Epithelial cell of proximal tubule (primary cell): ENCODE data around the gene PASD1. TPM values are rescaled to one million over a fixed set of nuclear protein-coding genes. Genes with fewer than 3 reads are reported as not detected.
"Not testable (repeated sequence)": the region's sequence is repeated elsewhere in the genome, so short reads cannot be mapped to it uniquely, and the experiment has no call there.

Experiments used
- DNase-seq: peaks from one replicate; pipeline ENCODE4 v3.0.0-alpha.2; 2011; ENCODE audit warnings: low read depth
- H3K4me3 ChIP-seq: 2 replicates; pipeline ENCODE4 v1.5.1; 2011; ENCODE audit warnings: low read depth, mild to moderate bottlenecking, low read length
- total RNA-seq: library from RNA; depleted of rRNA; stranded (reverse); fragments of >200 nt; gene quantifications from 2 replicates; pipeline ENCODE4 v1.2.3, GENCODE V29; 2015
- TF ChIP-seq, protein P1 (sequence below): conservative IDR thresholded peaks from 2 replicates; pipeline ENCODE4 v1.5.1; 2012; ENCODE audit warnings: low read depth, mild to moderate bottlenecking, low read length

Gene PASD1
- total RNA-seq, 1 donor from 2014 or later: not detected

DNA sequence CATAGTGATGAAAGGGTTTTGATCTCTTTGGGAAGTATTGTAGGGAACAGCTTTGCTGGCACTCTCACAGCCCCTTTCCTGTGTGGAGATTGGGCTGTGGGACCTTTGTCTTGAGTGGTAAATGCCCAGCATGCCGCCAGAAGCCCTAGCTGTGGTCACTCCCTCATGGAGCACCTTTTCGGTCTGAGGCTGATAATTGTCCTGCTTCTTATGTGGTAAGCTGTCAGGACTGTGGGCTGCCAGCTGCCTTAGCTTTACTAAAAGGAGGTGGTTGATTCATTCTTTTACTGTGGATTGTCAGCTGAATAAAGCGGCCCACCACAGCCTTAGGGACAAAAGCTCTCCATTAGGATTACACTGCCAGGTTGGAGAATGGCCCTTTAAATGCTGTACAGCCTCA is 7.1 kb downstream of the PASD1 start:
- DNase-seq: no peak
- H3K4me3 ChIP-seq: no peak overlapping the region
- TF ChIP-seq, protein P1, sequence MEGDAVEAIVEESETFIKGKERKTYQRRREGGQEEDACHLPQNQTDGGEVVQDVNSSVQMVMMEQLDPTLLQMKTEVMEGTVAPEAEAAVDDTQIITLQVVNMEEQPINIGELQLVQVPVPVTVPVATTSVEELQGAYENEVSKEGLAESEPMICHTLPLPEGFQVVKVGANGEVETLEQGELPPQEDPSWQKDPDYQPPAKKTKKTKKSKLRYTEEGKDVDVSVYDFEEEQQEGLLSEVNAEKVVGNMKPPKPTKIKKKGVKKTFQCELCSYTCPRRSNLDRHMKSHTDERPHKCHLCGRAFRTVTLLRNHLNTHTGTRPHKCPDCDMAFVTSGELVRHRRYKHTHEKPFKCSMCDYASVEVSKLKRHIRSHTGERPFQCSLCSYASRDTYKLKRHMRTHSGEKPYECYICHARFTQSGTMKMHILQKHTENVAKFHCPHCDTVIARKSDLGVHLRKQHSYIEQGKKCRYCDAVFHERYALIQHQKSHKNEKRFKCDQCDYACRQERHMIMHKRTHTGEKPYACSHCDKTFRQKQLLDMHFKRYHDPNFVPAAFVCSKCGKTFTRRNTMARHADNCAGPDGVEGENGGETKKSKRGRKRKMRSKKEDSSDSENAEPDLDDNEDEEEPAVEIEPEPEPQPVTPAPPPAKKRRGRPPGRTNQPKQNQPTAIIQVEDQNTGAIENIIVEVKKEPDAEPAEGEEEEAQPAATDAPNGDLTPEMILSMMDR: no peak

DNA sequence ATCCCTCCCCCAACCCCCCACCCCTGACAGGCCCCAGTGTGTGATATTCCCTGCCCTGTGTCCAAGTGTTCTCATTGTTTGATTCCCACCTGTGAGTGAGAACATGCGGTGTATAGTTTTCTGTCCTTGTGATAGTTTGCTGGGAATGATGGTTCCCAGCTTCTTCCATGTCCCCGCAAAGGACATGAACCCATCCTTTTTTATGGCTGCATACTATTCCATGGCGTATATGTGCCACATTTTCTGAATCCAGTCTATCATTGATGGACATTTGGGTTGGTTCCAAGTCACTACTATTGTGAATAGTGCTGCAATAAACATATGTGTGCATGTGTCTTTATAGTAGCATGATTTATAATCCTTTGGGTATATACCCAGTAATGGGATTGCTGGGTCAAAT is 29.9 kb downstream of the PASD1 start:
- not testable (repeated sequence) for DNase-seq, H3K4me3 ChIP-seq

DNA sequence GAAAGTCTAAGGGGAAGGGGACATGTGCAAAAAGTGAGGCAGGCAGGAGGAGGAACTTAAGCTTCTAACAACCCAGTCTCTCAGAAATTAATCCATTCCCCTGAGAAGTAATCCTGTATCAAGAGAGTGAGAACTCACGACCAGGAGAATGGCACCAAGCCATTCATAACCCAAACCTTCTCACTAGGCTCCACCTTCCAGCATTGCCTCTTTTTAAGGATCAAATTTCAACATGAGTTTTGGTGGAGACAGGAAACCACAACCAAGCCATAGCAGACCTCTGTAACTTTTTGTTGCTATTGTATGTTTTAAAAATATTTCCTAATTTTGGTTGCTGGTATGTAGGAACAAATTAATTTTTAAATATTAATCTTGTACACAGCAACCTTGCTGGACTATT is 32.8 kb downstream of the PASD1 start:
- no peak for DNase-seq
- TF ChIP-seq, protein P1: no peak

DNA sequence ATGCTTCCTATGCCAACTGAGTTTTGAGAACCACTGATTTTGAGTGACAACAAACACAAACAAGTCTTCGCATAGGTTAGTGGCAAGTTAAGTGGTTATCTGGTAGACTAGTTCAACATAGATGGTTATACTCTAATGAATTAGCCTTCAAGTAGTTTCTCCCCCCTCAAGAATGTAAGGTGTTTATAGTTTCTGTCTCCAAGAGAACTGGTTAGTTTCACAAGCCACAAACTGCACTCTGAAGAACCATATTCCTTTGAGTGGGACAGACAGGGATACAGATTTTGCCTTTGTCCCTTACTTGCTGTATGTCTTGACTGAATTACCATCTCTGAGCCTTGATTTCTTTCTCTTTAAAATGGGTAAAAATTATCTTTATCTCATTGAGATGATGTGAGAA is 41.5 kb downstream of the PASD1 start:
- no peak overlapping the region for H3K4me3 ChIP-seq
- no peak for DNase-seq

More for the DNA sequence above, 32.8 kb downstream of the PASD1 start:
- H3K4me3 ChIP-seq: no peak overlapping the region

DNA sequence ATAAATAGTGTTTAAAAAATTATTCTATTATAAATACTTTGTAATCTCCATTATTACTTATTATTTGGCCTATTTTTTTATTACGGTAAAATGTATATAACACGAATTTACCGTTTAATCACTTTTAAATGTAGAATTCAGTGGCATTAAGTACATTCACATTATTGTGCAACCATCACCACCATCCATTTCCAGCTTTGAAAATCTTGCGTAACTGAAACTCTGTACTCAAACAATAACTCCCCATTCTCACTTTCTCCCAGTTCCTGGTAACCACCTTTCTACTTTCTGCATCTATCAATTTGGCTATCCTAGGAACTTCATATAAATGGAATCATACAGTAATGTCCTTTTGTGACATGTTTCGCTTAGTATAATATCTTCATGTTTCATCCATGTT is 45.7 kb downstream of the PASD1 start:
- no peak for DNase-seq
- H3K4me3 ChIP-seq: no peak overlapping the region
- TF ChIP-seq, protein P1: no peak

More for the DNA sequence above, 41.5 kb downstream of the PASD1 start:
- TF ChIP-seq, protein P1: no peak

DNA sequence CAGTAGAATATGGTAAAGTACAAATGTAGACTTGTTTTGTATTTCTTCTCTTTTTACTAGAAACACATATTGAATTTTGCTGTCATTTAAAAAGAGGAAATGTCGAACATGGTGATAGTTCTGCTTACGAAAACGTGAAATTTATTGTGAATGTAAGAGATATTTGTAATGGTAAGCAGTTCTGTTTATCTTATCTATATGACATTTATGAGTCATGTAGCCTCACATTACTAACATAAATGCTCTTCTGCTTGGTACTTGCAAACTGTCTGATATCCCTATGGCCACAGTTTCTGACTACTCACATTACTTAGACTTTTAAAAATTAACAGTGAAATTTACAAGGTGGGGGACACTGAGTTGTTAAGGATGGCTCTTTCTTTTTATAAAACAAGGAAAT is 57.9 kb downstream of the PASD1 start:
- H3K4me3 ChIP-seq: no peak overlapping the region
- no peak for DNase-seq
- TF ChIP-seq, protein P1: no peak

DNA sequence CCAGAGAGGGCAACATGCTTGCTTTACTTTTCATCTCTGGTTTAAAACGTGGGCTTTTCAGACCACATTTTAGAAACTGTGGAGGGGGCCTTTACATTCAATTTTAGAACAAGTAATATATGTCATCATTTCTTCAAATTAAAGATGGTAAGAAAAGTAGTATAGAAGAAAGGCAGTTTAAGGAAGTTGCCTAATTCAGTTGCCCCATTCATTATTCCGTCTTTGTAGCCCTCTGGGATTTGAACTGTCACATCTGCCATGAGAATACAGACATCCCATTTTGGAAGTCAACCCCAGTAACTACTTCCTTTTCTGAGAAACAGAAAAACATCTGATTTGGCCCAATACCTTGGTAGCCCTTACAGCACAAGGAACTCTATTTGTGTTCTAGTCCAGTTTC is 61.2 kb downstream of the PASD1 start:
- TF ChIP-seq, protein P1: no peak
- no peak for DNase-seq
- no peak overlapping the region for H3K4me3 ChIP-seq

DNA sequence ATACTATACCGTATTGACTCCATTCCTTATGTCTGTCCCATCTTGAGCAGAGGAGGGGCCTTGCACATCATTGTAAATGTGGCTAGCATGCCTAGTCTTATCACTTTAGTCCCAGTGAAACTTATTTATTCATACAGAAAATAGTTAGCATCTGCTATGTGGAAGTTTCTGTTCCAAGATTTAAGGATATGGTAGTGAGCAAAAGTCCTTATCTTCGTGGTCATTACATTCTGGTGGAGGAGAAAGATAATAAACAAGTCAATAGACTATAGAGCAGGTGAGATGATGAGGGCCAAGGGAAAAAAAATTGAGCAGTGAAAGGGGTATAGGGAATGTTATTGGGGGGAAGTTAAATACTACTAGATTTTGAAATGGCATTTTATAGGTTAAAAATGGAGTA is 68.3 kb downstream of the PASD1 start:
- TF ChIP-seq, protein P1: no peak
- H3K4me3 ChIP-seq: no peak overlapping the region
- no peak for DNase-seq
